Skin epidermis (tissue), 12 donors: Measurements from ENCODE around the gene TPM1.

Experiments used
- H3K27ac ChIP-seq, 21 experiments: fragments of 200-600 bp; sonication (generic) in 11 of 21; one replicate each; pipeline ENCODE4 v1.5.0; 2020; ENCODE audit warnings: mild to moderate bottlenecking in 3 of 21, inconsistent platforms in 2 of 21, moderate library complexity in 2 of 21
- H3K4me3 ChIP-seq, 7 experiments: fragments of 200-600 bp; sonication (generic) in 2 of 7; one replicate each; pipeline ENCODE4 v1.5.0; 2020; ENCODE audit warnings: inconsistent platforms in 2 of 7, mild to moderate bottlenecking in 2 of 7, moderate library complexity in 1 of 7

Gene TPM1

DNA sequence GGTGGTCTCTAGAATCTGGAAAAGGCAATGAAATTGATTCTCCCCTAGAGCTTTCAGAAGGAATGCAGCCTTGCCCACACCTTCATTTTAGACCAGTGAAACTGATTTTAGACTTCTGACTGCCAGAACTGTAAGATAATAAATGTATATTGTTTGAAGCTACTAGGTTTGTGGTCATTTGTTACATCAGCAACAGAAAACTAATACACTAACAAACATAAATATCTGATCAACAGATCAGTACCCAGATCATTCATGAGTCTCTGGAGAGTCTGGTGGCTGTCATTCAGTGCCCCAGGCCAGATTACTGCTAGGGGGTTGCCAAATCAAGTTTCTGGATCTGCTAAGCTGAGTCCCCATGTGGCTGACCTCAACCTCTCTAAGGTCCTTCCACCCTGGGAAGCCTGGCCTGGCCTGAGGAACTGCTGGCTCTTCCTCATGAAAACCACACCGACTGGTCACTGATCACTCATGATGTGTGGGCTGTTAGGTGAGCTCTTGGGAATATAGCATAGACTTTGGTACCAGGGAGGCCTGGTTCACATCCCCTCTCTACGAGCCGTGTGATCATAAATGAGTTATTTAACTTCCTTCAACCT is 68.0 kb downstream of the TPM1 start:
- no peak overlapping the region for H3K27ac ChIP-seq
- H3K4me3 ChIP-seq, result no peak overlapping the region

DNA sequence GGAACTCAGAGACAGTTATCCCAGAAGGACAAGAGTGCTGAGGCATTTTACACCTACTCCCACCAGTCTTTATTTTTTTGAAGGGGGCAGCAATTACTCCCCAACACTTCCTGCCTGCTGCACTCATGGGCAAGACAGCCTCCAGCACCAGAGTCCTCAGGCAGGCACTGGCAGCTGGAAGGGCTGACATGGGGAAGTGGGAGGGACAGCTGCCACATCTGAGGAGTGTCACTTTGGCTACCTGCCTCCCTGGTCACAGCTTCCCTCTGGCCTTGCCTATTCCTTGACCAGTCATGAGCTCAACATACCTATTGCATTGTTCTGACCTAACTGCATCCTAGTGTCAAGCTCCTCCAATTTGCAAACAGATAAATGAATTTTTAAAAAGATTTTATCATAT is 68.9 kb downstream of the TPM1 start:
- Histone ChIP-seq H3K27ac (no peak overlapping the region), H3K4me3 (no peak overlapping the region)

DNA sequence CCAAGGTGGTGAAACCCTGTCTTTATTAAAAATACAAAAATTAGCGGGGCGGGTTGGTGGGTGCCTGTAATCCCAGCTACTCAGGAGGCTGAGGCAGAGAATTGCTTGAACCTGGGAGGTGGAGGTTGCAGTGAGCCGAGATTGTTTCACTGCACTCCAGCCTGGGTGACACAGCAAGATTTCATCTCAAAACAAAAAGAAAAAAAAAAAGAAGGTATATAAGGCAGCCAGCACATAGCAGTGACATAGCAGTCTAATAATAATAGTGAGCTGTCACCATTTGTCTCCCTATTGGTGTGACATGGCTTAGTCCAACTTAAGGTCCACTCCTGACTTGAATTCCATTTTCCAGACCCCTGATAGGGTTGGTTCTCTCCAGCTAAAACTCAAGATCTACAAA is 70.3 kb downstream of the TPM1 start:
- H3K4me3 ChIP-seq, result no peak overlapping the region

DNA sequence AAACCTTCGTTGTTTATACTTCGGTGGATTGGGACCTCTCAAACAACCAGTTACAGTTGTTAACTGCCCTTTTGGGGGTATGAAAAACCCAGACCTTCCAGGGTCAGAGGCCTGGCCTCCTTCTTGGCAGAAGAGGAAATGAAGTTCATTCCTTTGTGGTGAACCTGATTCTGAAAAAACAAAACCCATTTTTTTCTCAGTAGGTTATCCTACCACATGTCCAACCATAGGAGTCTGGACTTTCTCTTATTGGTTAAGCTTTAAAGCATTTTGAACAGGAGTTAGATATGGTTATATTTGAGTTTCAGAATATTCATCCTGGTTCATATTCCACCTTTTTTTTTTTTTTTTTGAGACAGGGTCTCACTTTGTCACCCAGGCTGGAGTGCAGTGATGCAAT is 71.9 kb downstream of the TPM1 start:
- no peak overlapping the region for H3K4me3 ChIP-seq
- H3K27ac ChIP-seq, result no peak overlapping the region

More for the DNA sequence above, 70.3 kb downstream of the TPM1 start:
- no peak overlapping the region for H3K27ac ChIP-seq
